AG09309 (cell line): ENCODE measurements around the gene IRF7.

ENCODE experiments used
- DNase-seq: peaks from one replicate; pipeline ENCODE4 v3.0.0-alpha.2; 2010; ENCODE audit warnings: low read depth
- H3K4me3 ChIP-seq: 2 replicates; pipeline ENCODE4 v1.5.1; 2011; ENCODE audit warnings: mild to moderate bottlenecking, low read depth, low read length, moderate library complexity; ENCODE audit not compliant: control insufficient read depth
- TF ChIP-seq, protein P1 (sequence below): IDR thresholded peaks from 2 replicates; pipeline ENCODE4 v1.5.1; 2011; ENCODE audit warnings: mild to moderate bottlenecking, low read depth, low read length, inconsistent platforms; ENCODE audit not compliant: insufficient read depth, control insufficient read depth; ENCODE audit errors: missing control alignments

The IRF7 gene

DNA sequence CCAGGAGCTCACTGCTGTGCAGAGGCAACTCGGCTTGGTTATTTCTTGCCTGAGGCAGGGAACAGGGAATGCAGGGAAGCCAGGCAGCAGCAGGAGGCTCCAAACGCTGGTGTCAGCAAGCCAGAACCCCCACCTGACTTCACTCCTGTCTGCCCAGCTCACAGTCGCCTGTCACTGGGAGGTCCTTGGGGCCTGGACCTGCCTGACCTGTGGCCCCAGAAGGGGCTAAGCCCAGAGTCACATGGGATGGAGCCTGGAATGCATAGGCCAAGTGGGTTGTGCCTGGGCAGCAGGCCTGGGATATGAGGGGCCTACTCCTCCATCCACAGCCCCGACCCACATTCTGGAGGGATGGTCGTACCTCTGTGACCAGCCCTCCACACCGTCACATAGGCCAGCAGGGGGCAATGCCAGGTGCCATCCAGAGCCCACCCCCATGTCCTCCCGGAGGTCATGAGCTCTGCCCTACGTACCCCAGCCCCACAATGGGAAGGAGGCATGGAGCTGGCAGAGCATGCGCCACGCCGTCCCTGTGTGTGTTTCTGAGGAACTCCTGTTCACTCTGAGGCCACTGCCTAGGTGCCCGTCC, 49.7 kb downstream of the IRF7 start:
- TF ChIP-seq, protein P1, sequence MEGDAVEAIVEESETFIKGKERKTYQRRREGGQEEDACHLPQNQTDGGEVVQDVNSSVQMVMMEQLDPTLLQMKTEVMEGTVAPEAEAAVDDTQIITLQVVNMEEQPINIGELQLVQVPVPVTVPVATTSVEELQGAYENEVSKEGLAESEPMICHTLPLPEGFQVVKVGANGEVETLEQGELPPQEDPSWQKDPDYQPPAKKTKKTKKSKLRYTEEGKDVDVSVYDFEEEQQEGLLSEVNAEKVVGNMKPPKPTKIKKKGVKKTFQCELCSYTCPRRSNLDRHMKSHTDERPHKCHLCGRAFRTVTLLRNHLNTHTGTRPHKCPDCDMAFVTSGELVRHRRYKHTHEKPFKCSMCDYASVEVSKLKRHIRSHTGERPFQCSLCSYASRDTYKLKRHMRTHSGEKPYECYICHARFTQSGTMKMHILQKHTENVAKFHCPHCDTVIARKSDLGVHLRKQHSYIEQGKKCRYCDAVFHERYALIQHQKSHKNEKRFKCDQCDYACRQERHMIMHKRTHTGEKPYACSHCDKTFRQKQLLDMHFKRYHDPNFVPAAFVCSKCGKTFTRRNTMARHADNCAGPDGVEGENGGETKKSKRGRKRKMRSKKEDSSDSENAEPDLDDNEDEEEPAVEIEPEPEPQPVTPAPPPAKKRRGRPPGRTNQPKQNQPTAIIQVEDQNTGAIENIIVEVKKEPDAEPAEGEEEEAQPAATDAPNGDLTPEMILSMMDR: no peak
- H3K4me3 ChIP-seq: no peak overlapping the region
- no peak for DNase-seq

- TF ChIP-seq, protein P1: no peak
- no peak overlapping the region for H3K4me3 ChIP-seq
- no peak for DNase-seq
Measured at GRCh38 chr11:563812-564578, 51.8 kb downstream of the IRF7 start.

GRCh38 chr11:563066-563811, 52.5 kb downstream of the IRF7 start:
- TF ChIP-seq, protein P1: no peak
- no peak for DNase-seq

More at GRCh38 chr11:563066-563811, 52.5 kb downstream of the IRF7 start:
- no peak overlapping the region for H3K4me3 ChIP-seq
